Adrenal gland (tissue), 12 donors: ENCODE data around the gene CHRM2. TPM values are rescaled to one million over a fixed set of nuclear protein-coding genes. Genes with fewer than 3 reads are reported as not detected.

ENCODE experiments used
- DNase-seq, 7 donors: peaks; one replicate each; pipeline ENCODE4 v3.0.0-alpha.2; 2019 to 2020
- H3K27ac ChIP-seq, 5 donors: fragments of 200-600 bp; sonication (generic) in 4 of 5; 1 replicate in 3 of 5; 2 replicates in 2 of 5; pipeline versions ENCODE4 v1.5.1 to v1.8.0; 2016 to 2020; ENCODE audit warnings: mild to moderate bottlenecking in 1 of 5
- H3K27me3 ChIP-seq: fragments of 200-600 bp; 2 replicates; pipeline ENCODE4 v1.8.0; 2021
- H3K36me3 ChIP-seq, 2 donors: fragments of 200-600 bp; replicated peaks in 1 of 2; 1 replicate in 1 of 2; 2 replicates in 1 of 2; pipeline versions ENCODE4 v1.5.1 to v1.8.0; 2018 to 2022
- H3K4me1 ChIP-seq, 2 donors: fragments of 200-600 bp; replicated peaks in 1 of 2; 1 replicate in 1 of 2; 2 replicates in 1 of 2; pipeline versions ENCODE4 v1.5.1 to v1.8.0; 2018 to 2021
- H3K4me3 ChIP-seq, 4 donors: fragments of 200-600 bp; sonication (generic) in 3 of 4; one replicate each; pipeline ENCODE4 v1.5.1; 2016 to 2018
- H3K9me3 ChIP-seq, 3 donors: fragments of 200-600 bp; sonication (generic) in 1 of 3; replicated peaks in 1 of 3; 1 replicate in 2 of 3; 2 replicates in 1 of 3; pipeline versions ENCODE4 v1.5.1 to v1.8.0; 2016 to 2021
- POLR2A ChIP-seq, 2 donors: fragments of 450-650 bp; IDR thresholded peaks; one replicate each; pipeline ENCODE4 v1.6.1; 2017; ENCODE audit warnings: antibody characterized with exemption in 2 of 2, mild to moderate bottlenecking in 2 of 2, moderate library complexity in 1 of 2
- WGBS, 4 donors: extraction: QIAGEN DNeasy Blood & Tissue Kit in 2 of 4; methylation state at CpG; one replicate each; pipeline versions ENCODE4 v1.1.5 to v1.1.7; 2013 to 2017; 5-methylcytosine and 5-hydroxymethylcytosine counted together
- intact Hi-C, 2 donors: fragments of 100-400 bp; cut with DNase I; formaldehyde crosslinking; loops; one replicate each; pipeline versions ENCODE4 v1.14.1 to v1.15.0; 2022 to 2023
- polyA plus RNA-seq, 3 donors: library from polyadenylated mRNA; stranded (reverse); fragments of 200-250 nt in 2 of 3; fragments of 350-450 nt in 1 of 3; fragmentation: Illumina TruSeq in 1 of 3; extraction: RNeasy Lipid Tissue Mini Kit (QIAGEN cat#74804) in 1 of 3; gene quantifications; one replicate each; pipeline ENCODE4 v1.2.3, GENCODE V29; 2013 to 2014
- total RNA-seq, 9 donors: library from RNA; depleted of rRNA in 4 of 9; stranded (reverse); fragments of >200 nt in 4 of 9; fragments of 120-200 nt in 1 of 9; fragmentation: NEBNext Ultra II Directional in 1 of 9; extraction: Animal tissue kit (Norgen Biotek cat#: 25700) in 1 of 9; gene quantifications; one replicate each; pipeline versions ENCODE4 v1.1.0 to v1.2.4, GENCODE V29; 2013 to 2023
- TF ChIP-seq, protein P1 (sequence below), 6 experiments: fragments of 450-650 bp in 4 of 6; fragments of 200-600 bp in 2 of 6; sonication (generic) in 1 of 6; IDR thresholded peaks; 1 replicate in 5 of 6; 2 replicates in 1 of 6; pipeline versions ENCODE4 v1.5.1 to v1.8.0; 2016 to 2021; ENCODE audit warnings: antibody characterized with exemption in 6 of 6, mild to moderate bottlenecking in 2 of 6, moderate library complexity in 1 of 6
- donor health status: healthy with polysubstance abuse.
- donor health status: Bipolar disorder and iron deficiency.
- donor health status: DM: yes; HTN: yes; CAD: no.
- donor health status: DM: no; HTN: no; CAD: no.
- donor health status: DM: no; HTN: no; CAD: no.
- donor health status: DM: yes; HTN: yes; CAD: no.

The CHRM2 gene
- total and polyA plus RNA-seq, 12 donors, result 0.07 to 0.39 (median 0.22) TPM; not detected in 7

DNA sequence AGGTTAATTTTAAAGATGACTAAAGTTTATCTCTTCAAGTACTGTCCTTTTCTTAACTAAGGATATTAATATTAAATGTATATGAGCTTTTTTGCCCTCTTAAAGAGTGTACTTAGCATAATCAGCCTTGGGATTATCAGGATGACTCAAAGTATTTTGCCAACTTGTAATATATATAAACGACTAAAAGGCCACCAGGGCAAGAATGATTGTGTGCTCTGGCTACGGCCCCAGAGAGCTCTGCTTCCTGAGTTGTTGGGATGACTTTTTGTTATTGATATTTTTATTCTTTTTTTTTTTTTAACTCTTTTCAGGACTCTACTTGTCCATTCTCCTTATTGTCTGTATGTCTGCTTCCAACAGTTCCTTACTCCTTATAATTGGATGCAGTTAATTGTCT, 14.8 kb upstream of the CHRM2 start:
- intact Hi-C loops, result no loop called here

DNA sequence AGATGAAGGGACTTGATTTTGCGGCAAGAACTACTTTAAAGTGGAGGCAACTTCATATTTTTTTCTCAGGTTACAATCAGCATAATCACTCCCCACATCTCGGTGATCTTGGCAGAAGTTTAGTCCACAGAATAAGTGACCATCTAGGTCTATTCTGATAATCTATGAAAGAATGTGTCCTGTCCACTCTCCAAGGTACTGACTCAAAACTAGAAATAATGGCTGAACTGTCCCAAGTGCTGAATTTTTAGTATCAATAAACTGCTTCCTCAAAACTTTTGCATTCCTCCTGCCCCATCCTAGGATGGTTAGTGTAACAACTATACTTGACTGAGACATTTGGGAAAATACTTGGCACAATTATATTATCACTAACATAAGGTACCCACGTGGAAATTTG, 10.9 kb upstream of the CHRM2 start:
- Histone ChIP-seq H3K4me3 (no peak overlapping the region), H3K4me1 (no peaks in the 10 kb centered on the region), H3K27ac (no peak overlapping the region), H3K27me3 (no peaks in the 10 kb centered on the region), H3K9me3 (no peaks in the 10 kb centered on the region), H3K36me3 (no peaks in the 10 kb centered on the region)
- no peak for DNase-seq
- WGBS, 4 donors, result 36 to 43% (median 40%) methylated on average over 3 of the region's 3 CpGs
- TF ChIP-seq, protein P1, sequence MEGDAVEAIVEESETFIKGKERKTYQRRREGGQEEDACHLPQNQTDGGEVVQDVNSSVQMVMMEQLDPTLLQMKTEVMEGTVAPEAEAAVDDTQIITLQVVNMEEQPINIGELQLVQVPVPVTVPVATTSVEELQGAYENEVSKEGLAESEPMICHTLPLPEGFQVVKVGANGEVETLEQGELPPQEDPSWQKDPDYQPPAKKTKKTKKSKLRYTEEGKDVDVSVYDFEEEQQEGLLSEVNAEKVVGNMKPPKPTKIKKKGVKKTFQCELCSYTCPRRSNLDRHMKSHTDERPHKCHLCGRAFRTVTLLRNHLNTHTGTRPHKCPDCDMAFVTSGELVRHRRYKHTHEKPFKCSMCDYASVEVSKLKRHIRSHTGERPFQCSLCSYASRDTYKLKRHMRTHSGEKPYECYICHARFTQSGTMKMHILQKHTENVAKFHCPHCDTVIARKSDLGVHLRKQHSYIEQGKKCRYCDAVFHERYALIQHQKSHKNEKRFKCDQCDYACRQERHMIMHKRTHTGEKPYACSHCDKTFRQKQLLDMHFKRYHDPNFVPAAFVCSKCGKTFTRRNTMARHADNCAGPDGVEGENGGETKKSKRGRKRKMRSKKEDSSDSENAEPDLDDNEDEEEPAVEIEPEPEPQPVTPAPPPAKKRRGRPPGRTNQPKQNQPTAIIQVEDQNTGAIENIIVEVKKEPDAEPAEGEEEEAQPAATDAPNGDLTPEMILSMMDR (IDR thresholded peaks at IDR 0.05), result no peak
- TF ChIP-seq POLR2A (IDR thresholded peaks at IDR 0.05), result no peak
- intact Hi-C loops, result no loop called here

More for the DNA sequence above, 14.8 kb upstream of the CHRM2 start:
- no peaks in the 10 kb centered on the region for H3K9me3 ChIP-seq
- no peak overlapping the region for H3K27ac ChIP-seq
- no peak for DNase-seq
- TF ChIP-seq, protein P1 (IDR thresholded peaks at IDR 0.05), result no peak
- TF ChIP-seq POLR2A (IDR thresholded peaks at IDR 0.05), result no peak
- 18 to 25% (median 22%) methylated on average over 2 of the region's 2 CpGs for WGBS, 4 donors
- no peaks in the 10 kb centered on the region for H3K36me3 ChIP-seq
- no peak overlapping the region for H3K4me3 ChIP-seq
- H3K4me1 ChIP-seq, result no peaks in the 10 kb centered on the region
- no peaks in the 10 kb centered on the region for H3K27me3 ChIP-seq

DNA sequence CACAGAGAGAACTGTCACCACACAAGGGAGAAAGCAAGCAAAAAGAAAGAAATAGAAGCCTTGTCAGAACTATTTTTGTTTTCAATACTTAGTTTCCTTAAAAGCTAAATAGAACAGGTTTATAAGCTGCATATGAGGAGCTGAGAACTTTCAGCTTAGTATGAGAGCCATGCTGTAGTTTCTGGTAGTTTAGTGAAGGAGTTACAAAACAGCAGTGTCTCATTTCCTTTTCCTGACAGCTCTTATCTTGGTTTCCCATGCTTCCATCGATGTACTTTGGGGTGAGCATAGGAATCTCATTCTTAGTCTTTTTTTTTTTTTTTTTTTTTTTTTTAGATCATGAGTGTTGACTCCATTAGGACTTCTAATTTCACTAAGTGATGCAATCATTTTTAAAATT, 8.6 kb upstream of the CHRM2 start:
- intact Hi-C loops, result no loop called here
- DNase-seq, result no peak
- WGBS, 4 donors, result 27 to 40% (median 36%) methylated on average over 1 of the region's 1 CpG

DNA sequence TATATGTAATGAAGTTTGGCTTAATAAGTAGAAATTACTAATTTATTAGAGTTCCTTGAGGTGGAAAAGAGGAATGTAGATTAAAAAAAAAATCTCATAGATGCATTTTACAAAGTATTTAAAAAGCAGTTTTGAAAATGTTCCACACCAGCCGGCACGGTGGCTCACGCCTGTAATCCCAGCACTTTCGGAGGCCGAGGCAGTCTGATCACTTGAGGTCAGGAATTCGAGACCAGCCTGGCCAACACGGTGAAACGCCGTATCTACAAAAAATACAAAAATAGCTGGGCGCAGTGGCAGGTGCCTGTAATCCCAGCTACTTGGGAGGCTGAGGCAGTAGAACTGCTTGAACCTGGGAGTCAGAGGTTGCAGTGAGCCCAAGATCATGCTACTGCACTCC, 3.2 kb upstream of the CHRM2 start:
- H3K4me1 ChIP-seq, result peaks cover 0 to under 1% of the 10 kb centered on the region in 2 donors
- H3K4me3 ChIP-seq, result no peak overlapping the region
- H3K27me3 ChIP-seq, result peaks cover 19% of the 10 kb centered on the region
- TF ChIP-seq POLR2A (IDR thresholded peaks at IDR 0.05), result no peak
- TF ChIP-seq, protein P1 (IDR thresholded peaks at IDR 0.05), result no peak
- intact Hi-C loops, result no loop called here
- no peak for DNase-seq
- no peak overlapping the region for H3K27ac ChIP-seq
- WGBS, 4 donors, result 84 to 91% (median 86%) methylated on average over 10 of the region's 10 CpGs
- no peaks in the 10 kb centered on the region for H3K9me3 ChIP-seq
- H3K36me3 ChIP-seq, result no peaks in the 10 kb centered on the region

More for the DNA sequence above, 8.6 kb upstream of the CHRM2 start:
- Histone ChIP-seq H3K27me3 (no peaks in the 10 kb centered on the region), H3K27ac (no peak overlapping the region), H3K4me1 (no peaks in the 10 kb centered on the region), H3K9me3 (no peaks in the 10 kb centered on the region), H3K4me3 (no peak overlapping the region), H3K36me3 (no peaks in the 10 kb centered on the region)
- TF ChIP-seq, protein P1 (IDR thresholded peaks at IDR 0.05), result no peak
- TF ChIP-seq POLR2A (IDR thresholded peaks at IDR 0.05), result no peak
